ENCODE data around the gene NT5M. TPM values are rescaled to one million over a fixed set of nuclear protein-coding genes. Genes with fewer than 3 reads are reported as not detected.

NT5M gene
- total RNA-seq, 1 experiment from 2014 or later = 6.6 TPM

- H3K4me2 ChIP-seq (ENCODE audit: insufficient read depth, insufficient read length, low read length) = no peak overlapping the region
- H3K79me2 ChIP-seq (ENCODE audit: insufficient read depth, low read length) = no peaks in the 10 kb centered on the region
- H3K18ac ChIP-seq (ENCODE audit: insufficient read length, low read depth, low read length) = no peak overlapping the region
- H4K91ac ChIP-seq (ENCODE audit: insufficient read length, low read depth, low read length) = no peak overlapping the region
- Mint-ChIP-seq H3K27ac (no peak overlapping the region; a peak in 1 of 7 replicates), H3K4me1 (no peaks in the 10 kb centered on the region), H3K4me3 (no peak overlapping the region), H3K36me3 (ENCODE audit: insufficient read depth in 1 of 3, low read depth in 3 of 3) (peaks cover 0 to 6% (median 0%) of the 10 kb centered on the region in 3 experiments; a peak in 1 of 7 replicates), H3K9me3 (peaks cover 0 to 3% of the 10 kb centered on the region in 2 experiments; a peak in 2 of 5 replicates), H3K27me3 (ENCODE audit: low read depth) (peaks cover 6% of the 10 kb centered on the region)
- no peak overlapping the region for H2BK12ac ChIP-seq (ENCODE audit: insufficient read length, low read depth, low read length)
- no peak overlapping the region for H2BK5ac ChIP-seq (ENCODE audit: insufficient read length, low read length)
- no peak overlapping the region for H3K14ac ChIP-seq (ENCODE audit: insufficient read depth, low read length)
- H3K79me1 ChIP-seq (ENCODE audit: insufficient read depth, low read depth, low read length, poor library complexity, severe bottlenecking) = no peaks in the 10 kb centered on the region
- H3K23me2 ChIP-seq (ENCODE audit: insufficient read length, low read depth, low read length, poor library complexity, severe bottlenecking) = no peaks in the 10 kb centered on the region
- H2BK120ac ChIP-seq (ENCODE audit: low read depth, low read length, poor library complexity, severe bottlenecking) = no peak overlapping the region
- no peaks in the 10 kb centered on the region for H4K20me1 ChIP-seq (ENCODE audit: control insufficient read depth, insufficient read depth, insufficient read length)
- no peak overlapping the region for H3T11ph ChIP-seq (ENCODE audit: low read length)
- WGBS (ENCODE audit: extremely low coverage, insufficient read length, low lambda C conversion rate) = no CpG with 5 or more reads among the region's 12 CpGs
- H3K56ac ChIP-seq (ENCODE audit: insufficient read length, low read depth, low read length) = no peak overlapping the region
- H2BK15ac ChIP-seq (ENCODE audit: low read depth, low read length) = no peak overlapping the region
- H3K4ac ChIP-seq (ENCODE audit: low read depth, low read length) = no peak overlapping the region
- H3K4me1 ChIP-seq (ENCODE audit: insufficient read depth, low read length) = no peaks in the 10 kb centered on the region
- no peak for DNase-seq
- no peak overlapping the region for H2AK5ac ChIP-seq (ENCODE audit: insufficient read length, low read length)
- no peaks in the 10 kb centered on the region for H3K9me3 ChIP-seq (ENCODE audit: control insufficient read depth, low read depth, low read length)
- H3K9ac ChIP-seq (ENCODE audit: extremely low read depth, insufficient read length, low read length) = no peak overlapping the region
- H4K5ac ChIP-seq (ENCODE audit: insufficient read length, low read depth, low read length) = no peak overlapping the region
- no peak overlapping the region for H3K23ac ChIP-seq (ENCODE audit: insufficient read length, low read depth, low read length)
- H3K27me3 ChIP-seq (ENCODE audit: insufficient read depth, low read length) = no peaks in the 10 kb centered on the region; the same call in 1 of the 2 replicates
- H3K27ac ChIP-seq (ENCODE audit: insufficient read length, low read depth, low read length) = no peak overlapping the region
- no peak for TF ChIP-seq CTCF (conservative IDR thresholded peaks at IDR 0.05)
- H2BK20ac ChIP-seq (ENCODE audit: low read depth, low read length, poor library complexity, severe bottlenecking) = no peak overlapping the region
- H4K8ac ChIP-seq (replicated peaks; ENCODE audit: insufficient read length, low read depth, low read length) = no peak overlapping the region
- H2AFZ ChIP-seq (ENCODE audit: low read length) = no peak overlapping the region
Observed at GRCh38 chr17:17393976-17394375, 90.8 kb downstream of the NT5M start.

Data from H9 (cell line).